OCI-LY7 (cell line): ENCODE data around the gene CCDC12.

Source experiments
- CTCF ChIP-seq: fragments of 200-600 bp; sonication (generic); conservative IDR thresholded peaks from 2 replicates; pipeline ENCODE4 v1.5.1; 2014; ENCODE audit warnings: mild to moderate bottlenecking, antibody characterized with exemption, low read length, moderate library complexity, mixed read lengths
- EZH2phosphoT487 ChIP-seq: fragments of 200-600 bp; sonication (generic); IDR thresholded peaks from 2 replicates; pipeline ENCODE4 v1.6.1; 2018; ENCODE audit warnings: low read depth, borderline replicate concordance, mild to moderate bottlenecking, mixed run types, antibody characterized with exemption, low read length, moderate library complexity, mixed read lengths

GRCh38 chr3:47004369-47005211 lies 28.0 kb upstream of the CCDC12 start:
- no peak for TF ChIP-seq CTCF
- TF ChIP-seq EZH2phosphoT487: no peak
